Fibroblast of lung (primary cell): Measurements from ENCODE around the gene PEPD.

Experiments
- EZH2 ChIP-seq: IDR thresholded peaks from 2 replicates; pipeline ENCODE4 v1.5.1; 2012; ENCODE audit warnings: low read length, control low read depth, mild to moderate bottlenecking; ENCODE audit errors: missing control alignments
- TF ChIP-seq, protein P1 (sequence below), 2 donors: IDR thresholded peaks in 1 of 2; conservative IDR thresholded peaks in 1 of 2; 1 replicate in 1 of 2; 2 replicates in 1 of 2; pipeline ENCODE4 v1.5.1; 2011 to 2012; ENCODE audit warnings: low read length in 2 of 2, control low read depth in 1 of 2, inconsistent platforms in 1 of 2, low read depth in 1 of 2, mild to moderate bottlenecking in 1 of 2

DNA sequence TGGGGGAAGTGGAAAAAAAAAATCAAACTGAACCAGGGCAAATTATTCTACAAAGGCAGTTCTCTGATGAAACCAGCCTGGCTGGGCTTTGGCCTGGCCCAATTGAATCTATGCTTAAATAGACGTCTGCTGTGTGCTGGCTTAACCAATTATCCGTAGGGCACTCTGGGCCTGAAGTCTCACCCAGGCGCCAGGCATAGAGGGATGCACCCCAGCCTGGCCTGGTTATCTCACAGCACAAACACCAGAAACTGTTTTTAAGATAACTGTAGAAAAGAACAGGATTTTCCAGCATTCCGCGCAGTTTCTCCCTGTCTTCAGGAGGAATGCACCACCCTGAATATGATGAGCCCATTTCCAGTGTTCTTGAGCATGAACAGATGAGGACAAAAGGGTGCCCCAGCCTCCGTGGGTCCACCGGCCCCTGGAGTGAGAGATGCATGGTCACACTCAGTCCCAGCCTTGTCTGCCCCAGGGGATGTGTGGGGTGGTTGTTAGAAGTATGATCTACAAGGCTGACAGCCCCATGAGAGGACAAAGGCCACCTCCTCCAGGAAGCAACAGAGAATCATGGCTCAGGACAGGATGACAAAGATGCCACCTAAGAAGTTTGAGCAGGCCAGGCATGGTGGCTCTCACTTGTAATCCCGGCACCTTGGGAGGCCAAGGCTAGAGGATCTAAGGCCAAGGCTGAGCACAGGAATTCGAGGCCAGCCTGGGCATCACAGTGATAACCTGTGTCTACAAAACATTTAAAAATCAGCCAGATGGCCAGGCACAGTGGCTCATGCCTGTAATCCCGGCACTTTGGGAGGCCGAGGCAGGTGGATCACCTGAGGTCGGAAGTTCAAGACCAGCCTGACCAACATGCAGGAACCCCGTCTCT, 50.2 kb downstream of the PEPD start:
- TF ChIP-seq, protein P1, sequence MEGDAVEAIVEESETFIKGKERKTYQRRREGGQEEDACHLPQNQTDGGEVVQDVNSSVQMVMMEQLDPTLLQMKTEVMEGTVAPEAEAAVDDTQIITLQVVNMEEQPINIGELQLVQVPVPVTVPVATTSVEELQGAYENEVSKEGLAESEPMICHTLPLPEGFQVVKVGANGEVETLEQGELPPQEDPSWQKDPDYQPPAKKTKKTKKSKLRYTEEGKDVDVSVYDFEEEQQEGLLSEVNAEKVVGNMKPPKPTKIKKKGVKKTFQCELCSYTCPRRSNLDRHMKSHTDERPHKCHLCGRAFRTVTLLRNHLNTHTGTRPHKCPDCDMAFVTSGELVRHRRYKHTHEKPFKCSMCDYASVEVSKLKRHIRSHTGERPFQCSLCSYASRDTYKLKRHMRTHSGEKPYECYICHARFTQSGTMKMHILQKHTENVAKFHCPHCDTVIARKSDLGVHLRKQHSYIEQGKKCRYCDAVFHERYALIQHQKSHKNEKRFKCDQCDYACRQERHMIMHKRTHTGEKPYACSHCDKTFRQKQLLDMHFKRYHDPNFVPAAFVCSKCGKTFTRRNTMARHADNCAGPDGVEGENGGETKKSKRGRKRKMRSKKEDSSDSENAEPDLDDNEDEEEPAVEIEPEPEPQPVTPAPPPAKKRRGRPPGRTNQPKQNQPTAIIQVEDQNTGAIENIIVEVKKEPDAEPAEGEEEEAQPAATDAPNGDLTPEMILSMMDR (conservative IDR thresholded peaks at IDR 0.05 in 1 of 2, IDR thresholded peaks at IDR 0.05 in 1 of 2; ENCODE audit: low read depth in 1 of 2, low read length in 2 of 2): no peak
- TF ChIP-seq EZH2: no peak
